OCI-LY7 (cell line): ENCODE measurements around the gene DLX4.

ENCODE experiments used
- CTCF ChIP-seq: fragments of 200-600 bp; sonication (generic); conservative IDR thresholded peaks from 2 replicates; pipeline ENCODE4 v1.5.1; 2014; ENCODE audit warnings: mild to moderate bottlenecking, antibody characterized with exemption, low read length, moderate library complexity, mixed read lengths
- EZH2phosphoT487 ChIP-seq: fragments of 200-600 bp; sonication (generic); IDR thresholded peaks from 2 replicates; pipeline ENCODE4 v1.6.1; 2018; ENCODE audit warnings: low read depth, borderline replicate concordance, mild to moderate bottlenecking, mixed run types, antibody characterized with exemption, low read length, moderate library complexity, mixed read lengths

GRCh38 chr17:49963626-49964302 lies 5.2 kb upstream of the DLX4 start:
- no peak for TF ChIP-seq EZH2phosphoT487
- TF ChIP-seq CTCF: no peak
